ENCODE measurements around the gene SRD5A1.

The SRD5A1 gene

DNA sequence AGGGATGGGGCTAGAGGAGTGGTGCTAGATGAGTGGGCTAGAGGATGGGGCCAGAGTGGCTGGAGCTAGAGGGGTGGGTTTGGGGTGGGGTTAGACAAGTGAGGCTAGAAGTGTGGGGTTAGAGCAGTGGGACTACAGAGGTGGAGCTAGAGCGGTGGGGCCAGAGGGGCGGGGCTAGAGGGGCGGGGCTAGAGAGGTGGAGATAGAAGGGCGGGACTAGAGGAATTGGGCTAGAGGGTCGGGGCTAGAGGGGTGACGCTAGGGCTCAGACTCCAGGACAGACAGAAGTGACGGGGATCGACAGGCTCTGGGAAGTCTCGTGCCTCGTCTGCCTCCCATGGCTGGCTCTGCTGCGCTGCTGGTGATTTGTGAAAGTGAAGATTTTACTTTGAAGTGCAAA, 49.0 kb downstream of the SRD5A1 start:
- DNase-seq (ENCODE audit: low read depth in 2 of 2, low spot score in 1 of 2): no peak

DNA sequence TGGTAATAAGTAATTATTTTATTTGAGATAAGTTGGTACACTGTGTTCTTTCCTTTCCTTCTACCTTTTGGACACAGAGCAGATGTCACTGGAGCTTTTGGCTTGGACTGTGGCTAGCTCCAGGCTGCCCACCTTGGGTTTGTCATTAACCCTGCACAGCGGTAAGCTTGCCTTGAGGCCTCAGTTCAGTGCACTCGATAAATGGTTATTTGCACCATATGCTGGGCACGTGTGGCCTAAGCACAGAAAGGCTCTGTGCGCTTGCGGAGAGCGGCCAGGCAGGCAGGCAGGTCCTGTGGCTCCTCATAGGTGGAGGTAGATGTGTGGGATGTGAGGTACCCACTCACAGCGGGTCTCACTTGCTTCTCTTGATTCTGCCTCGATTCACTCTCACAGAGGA, 50.0 kb downstream of the SRD5A1 start:
- no peak for DNase-seq (ENCODE audit: low read depth in 2 of 2, low spot score in 1 of 2)

GRCh38 chr5:6684075-6684474, 50.8 kb downstream of the SRD5A1 start:
- no peak for DNase-seq (ENCODE audit: low read depth in 2 of 2, low spot score in 1 of 2)

- DNase-seq (ENCODE audit: low read depth in 2 of 2, low spot score in 1 of 2): no peak
These were observed 53.3 kb downstream of the SRD5A1 start for GRCh38 chr5:6686501-6686900.

DNA sequence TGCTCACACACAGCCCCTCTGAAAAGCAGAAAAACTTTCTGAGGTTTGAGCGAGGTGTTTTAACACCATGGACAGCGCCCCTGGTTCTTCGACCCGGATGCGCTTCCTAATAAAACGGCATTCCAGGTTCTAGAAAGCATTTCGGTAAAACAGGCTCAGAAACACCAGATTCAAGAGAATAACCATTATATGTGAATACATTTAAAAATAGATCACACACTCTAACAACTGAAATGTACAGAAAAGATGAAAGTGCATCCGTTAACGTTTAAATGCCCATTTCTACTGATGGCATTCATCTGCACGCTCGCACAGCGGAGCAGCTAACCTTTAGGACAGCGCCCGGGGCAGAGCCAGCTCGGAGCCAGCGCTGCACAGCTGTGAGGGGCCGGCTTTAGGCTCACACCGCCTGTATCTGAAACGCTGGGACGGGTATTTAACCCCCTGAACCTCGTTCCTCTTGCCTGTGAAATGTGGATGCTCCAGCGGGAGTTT, 53.7 kb downstream of the SRD5A1 start:
- DNase-seq (ENCODE audit: low read depth in 2 of 2, low spot score in 1 of 2): no peak

GRCh38 chr5:6687505-6687904, 54.3 kb downstream of the SRD5A1 start:
- DNase-seq (ENCODE audit: low read depth in 2 of 2, low spot score in 1 of 2): no peak

GRCh38 chr5:6692906-6693305, 59.7 kb downstream of the SRD5A1 start:
- no peak for DNase-seq (ENCODE audit: low read depth in 2 of 2, low spot score in 1 of 2)

- DNase-seq (ENCODE audit: low read depth in 2 of 2, low spot score in 1 of 2): no peak
These were observed 65.5 kb downstream of the SRD5A1 start for GRCh38 chr5:6698696-6699095.

- no peak for DNase-seq (ENCODE audit: low read depth in 2 of 2, low spot score in 1 of 2)
These were observed 66.1 kb downstream of the SRD5A1 start for GRCh38 chr5:6699357-6699756.

GRCh38 chr5:6700074-6700684, 66.9 kb downstream of the SRD5A1 start:
- no peak for DNase-seq (ENCODE audit: low read depth in 2 of 2, low spot score in 1 of 2)

GRCh38 chr5:6700685-6701355, 67.6 kb downstream of the SRD5A1 start:
- DNase-seq (ENCODE audit: low read depth in 2 of 2, low spot score in 1 of 2): no peak

DNA sequence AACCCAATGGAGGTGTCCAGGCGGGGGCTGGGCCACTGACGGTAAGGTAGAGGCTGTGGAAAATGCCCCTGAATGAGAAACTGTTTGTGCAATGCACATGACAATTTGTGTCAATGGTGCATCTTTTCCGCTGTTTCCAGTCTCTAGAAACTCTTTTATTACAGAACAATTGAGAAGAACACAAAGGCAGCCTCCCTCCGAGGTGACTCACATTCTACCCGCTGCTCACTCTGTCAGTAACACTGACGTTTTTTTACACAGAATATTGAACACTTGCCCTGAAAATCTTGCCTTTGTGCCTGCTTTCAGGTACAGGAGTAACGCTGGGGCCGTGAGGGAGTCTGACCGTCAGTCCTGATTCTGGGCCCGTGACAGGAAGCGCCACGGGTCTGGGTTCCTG, 68.3 kb downstream of the SRD5A1 start:
- no peak for DNase-seq (ENCODE audit: low read depth in 2 of 2, low spot score in 1 of 2)

GRCh38 chr5:6702633-6703032, 69.4 kb downstream of the SRD5A1 start:
- DNase-seq (ENCODE audit: low read depth in 2 of 2, low spot score in 1 of 2): no peak

DNA sequence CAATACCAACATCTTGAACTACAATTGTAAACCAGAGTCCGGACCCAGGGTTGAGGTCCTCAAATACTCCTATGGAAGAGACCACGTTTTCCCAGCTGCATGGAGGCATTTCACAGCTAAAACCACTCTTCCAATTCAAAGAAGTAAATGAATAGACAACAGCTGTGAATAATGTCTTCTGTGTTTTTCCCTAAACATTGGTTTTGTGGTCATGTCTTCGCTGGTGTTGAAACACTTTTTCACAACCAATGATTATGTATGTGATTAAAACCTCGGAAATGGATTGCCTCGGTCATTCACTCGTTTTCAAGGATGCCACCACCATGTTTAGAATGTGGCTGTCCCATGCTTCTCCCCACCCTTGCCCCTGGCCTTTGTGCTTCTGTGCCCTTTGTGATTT, 70.6 kb downstream of the SRD5A1 start:
- DNase-seq (ENCODE audit: low read depth in 2 of 2, low spot score in 1 of 2): no peak

GRCh38 chr5:6704361-6704851, 71.2 kb downstream of the SRD5A1 start:
- no peak for DNase-seq (ENCODE audit: low read depth in 2 of 2, low spot score in 1 of 2)

DNA sequence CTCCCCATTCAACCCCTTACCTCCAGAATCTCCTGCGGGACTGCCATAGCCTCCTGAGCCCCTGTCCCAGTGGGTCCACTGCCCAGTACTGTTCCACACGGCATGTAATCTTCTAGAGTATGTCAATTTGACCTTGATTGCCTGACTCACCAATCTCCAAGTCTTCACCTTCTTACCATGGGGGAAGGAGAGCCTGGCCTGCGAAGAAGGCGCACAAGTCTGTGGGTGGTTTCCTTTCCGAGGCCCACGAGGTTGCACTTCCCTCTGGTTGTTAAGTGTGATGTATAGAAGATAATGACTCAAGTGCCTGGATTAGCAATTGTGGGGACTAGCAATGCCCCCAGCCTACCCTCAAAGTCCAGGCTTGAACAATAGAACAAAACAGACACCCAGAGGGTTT, 71.8 kb downstream of the SRD5A1 start:
- no peak for DNase-seq (ENCODE audit: low read depth in 2 of 2, low spot score in 1 of 2)

DNA sequence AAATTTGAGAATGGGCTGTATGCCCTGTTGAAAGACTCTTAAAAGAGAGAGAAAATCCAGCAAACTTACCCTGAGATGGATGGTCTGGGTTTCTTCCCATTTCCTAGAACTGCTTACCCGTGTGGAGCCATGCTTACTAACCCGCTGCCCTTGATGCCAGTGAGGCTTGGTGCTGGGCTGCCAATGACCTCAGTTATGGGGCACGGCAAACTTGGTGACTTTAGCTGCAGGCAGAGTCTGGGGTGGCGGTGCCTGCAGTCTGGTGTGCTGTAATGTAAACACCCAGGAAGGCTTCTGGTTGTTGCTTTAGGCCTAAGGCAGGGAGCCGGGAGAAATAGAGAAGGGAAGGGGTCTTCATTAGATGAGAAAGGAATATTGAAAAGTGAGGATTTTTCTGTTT, 72.7 kb downstream of the SRD5A1 start:
- no peak for DNase-seq (ENCODE audit: low read depth in 2 of 2, low spot score in 1 of 2)

DNA sequence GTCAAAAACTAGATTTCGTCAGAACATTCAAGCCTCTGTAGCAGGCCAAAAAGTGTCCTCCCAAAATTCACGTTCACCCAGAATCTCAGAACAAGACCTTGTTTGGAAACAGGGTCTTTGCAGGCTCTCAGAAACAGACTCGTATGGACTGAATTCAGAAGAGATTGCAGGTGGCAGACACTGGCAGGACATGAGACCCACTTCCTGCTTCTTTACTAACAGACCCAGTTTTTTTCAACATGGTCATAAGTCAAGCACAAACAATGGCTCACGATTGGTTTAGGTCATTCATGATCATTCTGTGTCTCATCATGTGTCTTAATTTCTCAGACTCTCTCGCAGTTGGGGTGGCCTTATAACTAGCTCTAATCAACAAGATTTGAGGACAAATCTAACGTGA, 74.6 kb downstream of the SRD5A1 start:
- DNase-seq (ENCODE audit: low read depth in 2 of 2, low spot score in 1 of 2): no peak

DNA sequence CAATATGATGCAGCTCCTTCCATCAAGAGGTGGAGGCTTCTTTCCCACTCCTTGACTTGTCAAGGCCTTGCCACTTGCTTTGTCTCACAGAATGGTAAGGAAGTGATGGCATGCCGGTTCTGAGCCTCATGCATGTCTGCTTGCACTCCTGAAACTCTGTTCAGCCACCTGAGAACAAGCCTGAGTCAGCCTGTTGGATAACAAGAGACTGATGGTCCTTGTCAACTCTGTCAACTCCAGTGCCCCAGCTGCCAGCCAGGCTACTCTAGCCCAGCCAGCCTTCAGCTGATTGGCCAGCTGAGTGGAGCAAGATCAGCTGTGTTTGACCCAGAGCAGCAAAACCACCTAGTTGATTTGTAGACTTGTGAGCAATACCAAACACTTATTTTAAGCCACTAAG, 75.6 kb downstream of the SRD5A1 start:
- no peak for DNase-seq (ENCODE audit: low read depth in 2 of 2, low spot score in 1 of 2)

GRCh38 chr5:6710070-6710469, 76.8 kb downstream of the SRD5A1 start:
- no peak for DNase-seq (ENCODE audit: low read depth in 2 of 2, low spot score in 1 of 2)

GRCh38 chr5:6710551-6711318, 77.5 kb downstream of the SRD5A1 start:
- no peak for DNase-seq (ENCODE audit: low read depth in 2 of 2, low spot score in 1 of 2)

Measured in stimulated activated CD8-positive, alpha-beta memory T cell treated with anti-CD3 and anti-CD28 coated beads, Interleukin-4, amount 100 ng/mL, for 4 hours (primary cell).